ENCODE results near the gene CERS5.

- TF ChIP-seq, protein P1, sequence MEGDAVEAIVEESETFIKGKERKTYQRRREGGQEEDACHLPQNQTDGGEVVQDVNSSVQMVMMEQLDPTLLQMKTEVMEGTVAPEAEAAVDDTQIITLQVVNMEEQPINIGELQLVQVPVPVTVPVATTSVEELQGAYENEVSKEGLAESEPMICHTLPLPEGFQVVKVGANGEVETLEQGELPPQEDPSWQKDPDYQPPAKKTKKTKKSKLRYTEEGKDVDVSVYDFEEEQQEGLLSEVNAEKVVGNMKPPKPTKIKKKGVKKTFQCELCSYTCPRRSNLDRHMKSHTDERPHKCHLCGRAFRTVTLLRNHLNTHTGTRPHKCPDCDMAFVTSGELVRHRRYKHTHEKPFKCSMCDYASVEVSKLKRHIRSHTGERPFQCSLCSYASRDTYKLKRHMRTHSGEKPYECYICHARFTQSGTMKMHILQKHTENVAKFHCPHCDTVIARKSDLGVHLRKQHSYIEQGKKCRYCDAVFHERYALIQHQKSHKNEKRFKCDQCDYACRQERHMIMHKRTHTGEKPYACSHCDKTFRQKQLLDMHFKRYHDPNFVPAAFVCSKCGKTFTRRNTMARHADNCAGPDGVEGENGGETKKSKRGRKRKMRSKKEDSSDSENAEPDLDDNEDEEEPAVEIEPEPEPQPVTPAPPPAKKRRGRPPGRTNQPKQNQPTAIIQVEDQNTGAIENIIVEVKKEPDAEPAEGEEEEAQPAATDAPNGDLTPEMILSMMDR (IDR thresholded peaks at IDR 0.05): no peak
- no peak for TF ChIP-seq POLR2A (IDR thresholded peaks at IDR 0.05)
Measured at GRCh38 chr12:50182461-50182860, 15.3 kb upstream of the CERS5 start.
